NCI-H128 (cell line): ENCODE results near the gene ZFP36L1.

Source experiments
- DNase-seq: peaks from one replicate; lab custom pipeline; 2025; ENCODE audit not compliant: unreplicated experiment; lab: John Stamatoyannopoulos, UW

The ZFP36L1 gene

GRCh38 chr14:68784978-68785533, 7.8 kb downstream of the ZFP36L1 start:
- no peak for DNase-seq

DNA sequence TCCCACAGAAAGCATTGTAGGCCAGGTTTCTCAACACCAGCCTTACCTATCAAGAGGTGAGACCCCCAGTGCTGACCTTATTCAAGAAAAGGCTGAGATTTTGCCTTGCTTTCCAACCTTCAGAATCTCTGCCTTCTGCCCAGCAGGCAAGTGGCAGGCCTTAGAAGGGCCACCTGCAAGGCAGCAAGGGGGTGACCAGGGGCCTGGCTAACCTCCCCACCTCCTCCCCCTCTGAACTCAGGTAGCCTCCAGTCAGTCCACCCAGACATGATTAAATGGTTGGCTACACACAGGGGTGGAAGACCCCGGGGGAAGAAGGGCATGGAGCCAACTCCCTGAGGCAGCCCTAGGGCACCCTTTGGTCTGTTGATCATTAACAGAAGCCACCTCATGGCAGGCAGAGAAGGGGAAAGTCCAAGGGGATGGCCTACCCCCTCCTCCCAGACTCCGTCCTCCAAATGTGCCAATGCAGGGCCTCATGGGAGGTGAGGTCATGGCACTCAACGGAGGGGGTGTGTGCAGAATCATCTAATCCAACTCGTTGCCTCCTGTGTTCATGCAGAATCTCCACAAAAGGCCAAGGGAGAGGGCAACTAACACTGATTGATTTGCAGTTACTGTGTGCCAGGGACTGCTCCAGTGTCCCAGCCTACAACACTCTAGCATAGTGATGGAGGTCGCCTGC, 8.5 kb downstream of the ZFP36L1 start:
- no peak for DNase-seq

DNA sequence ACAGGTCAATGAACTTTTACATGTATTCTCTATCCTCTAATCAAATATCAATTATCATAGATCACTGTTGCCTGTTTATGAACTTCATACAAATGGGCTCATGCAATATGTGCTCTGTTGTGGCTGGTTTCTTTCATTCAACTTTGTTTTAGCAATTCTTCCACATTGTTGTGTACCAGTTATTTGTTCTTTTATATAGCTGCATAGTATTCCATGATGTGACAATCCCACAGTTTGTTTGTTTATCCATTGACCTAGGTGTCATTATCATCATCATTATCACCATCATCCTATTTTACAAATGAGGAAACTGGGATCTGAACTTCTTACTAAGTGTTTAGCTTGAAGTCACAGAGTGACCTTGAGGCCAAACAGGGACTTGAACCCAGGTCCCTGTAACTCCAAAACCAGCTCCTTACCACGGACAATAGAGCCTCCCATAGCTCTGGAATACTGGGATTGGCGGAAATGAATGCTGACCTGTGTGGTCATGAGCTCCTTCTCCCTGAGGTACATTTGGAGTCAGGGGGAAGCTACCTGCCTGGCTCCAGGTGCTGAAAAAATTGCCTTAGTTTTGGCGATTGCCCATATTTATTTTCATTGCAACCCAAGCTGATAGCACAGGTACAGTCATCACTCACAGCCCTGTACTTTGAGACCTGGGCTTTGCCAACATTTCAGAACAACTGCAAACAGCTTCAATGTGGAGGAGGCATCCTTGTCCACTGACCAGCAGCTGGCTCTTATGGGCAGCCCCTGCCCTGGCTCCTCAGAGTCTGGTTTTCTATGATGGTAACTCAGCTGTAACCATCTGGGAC, 9.2 kb downstream of the ZFP36L1 start:
- no peak for DNase-seq

DNA sequence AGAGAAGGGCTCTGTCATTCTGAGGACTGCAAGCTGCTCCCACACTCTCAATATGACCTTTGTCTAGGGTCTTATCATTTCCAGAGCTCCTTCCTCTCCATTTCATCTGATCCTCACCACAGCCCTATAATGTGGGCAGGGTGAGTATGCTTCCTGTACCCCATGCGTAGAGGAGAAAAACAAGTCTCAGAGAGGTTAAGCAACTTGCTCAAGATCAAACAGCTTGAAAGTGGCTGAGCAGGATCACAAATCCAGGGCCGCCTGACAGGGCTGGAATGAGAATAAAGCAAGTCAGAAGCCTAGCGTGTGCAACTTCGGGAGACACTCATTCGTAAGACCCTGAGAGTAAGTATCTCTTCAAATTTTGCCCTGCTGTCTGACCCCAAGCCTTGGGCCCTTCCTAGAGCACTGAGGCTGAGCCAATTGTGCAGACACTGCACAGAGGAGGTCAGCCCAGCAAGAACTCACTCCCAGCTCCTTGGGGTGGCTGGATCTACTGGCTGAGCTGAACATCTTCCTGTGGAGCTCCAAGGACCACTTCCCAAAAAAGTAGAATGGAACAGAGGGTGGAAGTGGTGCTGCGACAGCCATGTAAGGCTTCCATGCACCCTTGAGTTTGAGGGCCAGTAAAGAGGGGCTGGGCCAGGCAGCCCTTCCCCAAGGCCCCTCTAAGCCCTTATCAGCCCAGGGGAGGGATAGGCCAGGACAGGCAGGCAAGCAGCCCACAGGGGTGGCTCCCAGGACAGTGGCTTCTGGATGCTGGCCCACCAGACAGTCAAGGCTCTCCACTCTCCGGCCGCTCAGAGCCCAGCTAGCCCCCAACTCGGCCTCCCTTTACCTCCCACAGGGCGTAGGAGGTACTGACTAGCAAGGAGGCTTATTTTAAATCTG, 10.5 kb downstream of the ZFP36L1 start:
- no peak for DNase-seq

- no peak for DNase-seq
These were observed 11.5 kb downstream of the ZFP36L1 start for GRCh38 chr14:68781161-68782021.

DNA sequence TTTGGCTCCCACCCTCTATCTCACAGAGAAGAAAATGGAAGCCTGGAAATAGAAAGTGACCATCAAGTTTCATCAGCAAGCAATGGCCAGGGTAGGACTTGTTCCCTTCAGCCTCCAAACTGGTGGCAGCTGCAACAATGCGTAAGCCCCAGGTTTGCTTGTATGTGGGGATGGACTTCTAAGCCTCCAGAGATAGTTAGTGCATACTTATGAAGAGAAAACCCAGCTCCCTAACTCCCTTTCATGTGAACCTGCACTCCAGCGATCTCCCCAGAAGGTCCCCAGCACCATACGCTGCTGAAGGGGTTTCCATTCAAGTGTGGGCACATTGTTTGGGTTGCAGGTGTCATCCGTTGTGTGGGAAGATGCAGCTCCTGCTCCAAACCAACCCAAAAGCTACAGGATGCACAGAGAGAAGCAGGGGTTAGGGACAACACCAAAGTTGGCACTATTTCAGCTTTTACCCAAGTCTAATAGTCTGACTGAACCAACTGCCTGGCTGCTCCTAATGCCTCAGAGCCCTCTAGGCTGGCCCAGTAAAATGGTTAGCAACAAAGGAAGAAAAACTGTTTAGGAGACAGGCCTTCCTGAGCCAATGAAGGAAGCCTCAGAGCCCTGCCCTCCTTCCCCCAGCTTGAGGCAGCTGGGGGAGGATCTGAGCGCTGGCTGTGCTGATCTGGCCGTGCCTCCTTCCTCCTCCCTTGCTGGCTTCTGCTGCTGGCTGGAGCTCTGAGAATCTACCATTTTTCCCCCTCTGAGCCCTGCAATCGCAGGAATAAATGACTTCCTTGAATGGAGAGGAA, 12.3 kb downstream of the ZFP36L1 start:
- no peak for DNase-seq

GRCh38 chr14:68779761-68780323, 13.0 kb downstream of the ZFP36L1 start:
- no peak for DNase-seq

GRCh38 chr14:68777644-68778043, 15.2 kb downstream of the ZFP36L1 start:
- no peak for DNase-seq

- DNase-seq, result no peak
These were observed 17.2 kb downstream of the ZFP36L1 start for GRCh38 chr14:68775614-68776126.

DNA sequence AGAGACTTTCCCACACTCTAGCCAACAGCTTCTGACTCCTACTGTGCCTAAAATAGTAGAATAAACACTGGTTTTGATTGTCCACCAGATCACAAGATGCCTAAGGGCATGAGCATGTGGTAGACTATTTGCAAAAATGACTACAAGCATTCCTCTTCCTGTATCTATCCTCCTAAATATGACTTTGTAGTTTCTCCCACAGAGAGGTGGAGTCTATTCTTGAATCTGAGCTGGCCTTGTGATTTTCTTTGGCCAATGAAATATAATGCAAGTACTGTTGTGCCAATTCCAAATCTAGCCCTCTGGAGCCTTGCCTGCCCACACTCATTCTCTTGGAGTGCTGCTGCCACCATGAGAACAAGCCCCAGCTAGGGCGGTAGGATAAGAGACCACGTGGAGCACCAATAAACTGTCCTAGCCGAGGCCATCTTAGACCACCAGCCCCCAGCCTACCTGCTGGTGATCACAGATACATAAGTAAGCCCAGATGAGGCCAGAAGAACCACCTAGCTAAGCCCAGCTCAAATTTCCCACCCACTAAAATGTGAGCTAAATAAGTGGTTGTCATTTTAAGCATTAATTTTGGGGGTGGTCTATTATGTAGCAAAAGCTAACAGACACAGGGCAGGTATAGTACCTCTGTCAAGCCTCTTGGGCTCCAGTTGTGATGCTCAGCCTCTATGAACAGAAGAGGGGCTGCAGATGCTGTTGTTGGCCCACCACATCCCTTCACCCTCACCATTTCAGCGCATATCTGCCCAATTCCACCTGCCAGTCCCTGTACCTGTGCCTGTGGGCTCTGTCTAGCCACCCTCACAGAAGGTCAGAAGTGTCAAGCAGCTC, 17.9 kb downstream of the ZFP36L1 start:
- no peak for DNase-seq

DNA sequence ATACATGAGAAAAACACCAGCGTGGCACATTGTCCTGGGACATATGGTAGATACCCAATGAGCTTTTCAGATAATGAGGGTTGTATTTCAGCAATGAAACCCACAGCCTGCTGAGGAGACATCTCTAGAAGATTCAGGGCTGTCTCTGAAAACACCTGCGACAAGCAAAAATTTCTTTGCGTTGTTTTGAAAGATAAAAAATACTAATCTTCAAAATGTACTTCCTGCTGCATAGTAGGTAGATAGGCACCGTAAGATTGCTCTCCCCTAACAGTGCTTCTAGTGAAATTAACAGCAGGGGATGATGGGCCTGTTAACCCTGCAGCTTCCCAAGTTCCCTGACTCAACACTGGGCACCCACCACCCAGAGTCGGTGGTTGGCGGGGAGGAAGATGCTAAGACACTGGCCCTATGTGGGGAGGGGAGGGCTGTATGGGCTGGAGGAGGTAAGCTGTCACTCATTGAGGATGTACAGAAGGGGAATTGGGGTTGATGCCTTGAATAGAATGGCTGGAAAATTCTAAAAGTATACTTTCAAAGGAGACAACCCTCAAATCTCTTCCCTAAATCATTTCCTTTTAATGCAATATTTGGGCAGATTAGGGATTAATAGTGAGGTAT, 20.0 kb downstream of the ZFP36L1 start:
- DNase-seq, result no peak

- no peak for DNase-seq
These were observed 21.2 kb downstream of the ZFP36L1 start for GRCh38 chr14:68771631-68772030.

DNA sequence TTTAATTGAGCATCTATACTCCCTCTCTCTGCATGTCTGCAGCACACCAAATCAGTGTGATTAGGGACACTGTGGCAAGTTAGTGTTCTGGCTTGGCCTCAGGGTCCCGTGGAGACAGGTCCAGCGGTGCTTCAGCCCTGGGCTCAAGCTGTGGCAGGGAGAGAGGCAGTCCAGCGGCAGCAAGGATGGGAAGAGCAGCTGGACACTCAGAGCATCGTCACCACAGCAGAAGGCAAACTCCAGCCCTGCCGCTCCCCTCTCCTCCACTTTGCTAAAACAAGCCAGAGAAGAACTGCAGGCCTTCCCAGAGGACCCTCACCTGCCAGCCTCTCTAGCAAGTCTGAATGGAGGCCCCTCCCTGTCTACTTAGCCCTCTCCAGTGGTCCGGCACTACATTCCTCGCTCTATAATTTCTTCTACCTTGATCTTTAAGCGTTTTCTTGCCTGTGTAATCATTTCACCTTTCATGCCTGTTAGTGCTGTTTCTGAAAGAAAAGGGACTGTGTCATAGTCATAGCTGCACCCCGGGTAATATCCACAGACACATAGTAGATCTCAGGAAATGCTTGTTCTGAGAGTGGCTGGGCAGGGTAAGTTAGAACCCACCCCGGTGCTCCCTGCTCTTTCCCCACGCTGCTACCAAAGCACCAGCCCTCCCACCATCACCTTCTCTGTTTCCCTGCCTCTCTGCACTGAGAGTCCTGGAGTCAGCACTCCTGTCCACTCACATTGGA, 22.1 kb downstream of the ZFP36L1 start:
- DNase-seq, result no peak

GRCh38 chr14:68770051-68770450, 22.8 kb downstream of the ZFP36L1 start:
- DNase-seq, result no peak

- DNase-seq, result no peak
These were observed 24.6 kb downstream of the ZFP36L1 start for GRCh38 chr14:68768316-68768715.

DNA sequence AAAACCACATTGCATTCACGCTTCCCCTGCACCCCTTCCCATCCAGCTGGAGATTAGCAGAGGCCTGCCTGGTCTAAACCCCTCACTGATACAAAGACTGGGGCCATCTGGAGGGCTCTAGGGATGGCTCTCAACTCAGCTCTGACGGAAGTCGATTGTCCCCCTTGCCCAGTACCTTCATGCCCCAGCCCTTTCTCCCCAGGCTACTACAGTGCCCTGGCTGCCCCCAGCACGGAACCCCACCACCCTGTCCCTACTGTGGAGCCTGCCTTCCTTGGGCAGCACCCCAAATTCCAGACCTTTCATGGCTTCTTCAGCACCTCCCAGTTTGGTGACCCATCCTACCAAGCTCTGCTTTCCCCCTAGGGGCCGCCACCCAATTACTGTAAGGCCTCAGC, 25.6 kb downstream of the ZFP36L1 start:
- DNase-seq, result no peak
